OCI-M2 (cell line): ENCODE results near the gene GOLIM4.

ENCODE experiments used
- DNase-seq: peaks from one replicate; lab custom pipeline; 2025; ENCODE audit not compliant: unreplicated experiment; lab: John Stamatoyannopoulos, UW

GOLIM4 gene

GRCh38 chr3:168001244-168001643 is 94.5 kb downstream of the GOLIM4 start:
- no peak for DNase-seq

- DNase-seq = no peak
Measured at GRCh38 chr3:167998253-167998652, 97.5 kb downstream of the GOLIM4 start.

GRCh38 chr3:167996514-167996913 is 99.2 kb downstream of the GOLIM4 start:
- DNase-seq = no peak

- DNase-seq = no peak
Measured at GRCh38 chr3:167992381-167992780, 103.3 kb downstream of the GOLIM4 start.

DNA sequence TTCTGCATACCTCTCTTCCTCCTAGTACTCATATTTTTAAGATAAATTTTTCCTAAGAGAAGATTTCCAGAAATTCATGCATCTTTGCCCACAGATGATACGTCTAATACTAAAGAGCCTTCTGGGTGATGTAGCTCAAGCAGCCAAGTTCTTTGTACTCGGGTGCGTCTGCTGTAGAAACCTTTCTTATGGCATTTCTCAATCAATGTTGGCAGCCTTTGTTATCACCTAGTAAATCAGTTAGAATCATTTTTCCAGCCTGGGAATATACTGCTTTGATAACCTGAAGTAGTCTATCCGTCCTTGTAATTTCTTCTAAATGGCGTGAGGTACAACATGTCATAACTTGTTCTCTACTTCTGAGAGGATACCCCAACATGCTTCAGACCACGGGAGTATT is 104.5 kb downstream of the GOLIM4 start:
- DNase-seq = no peak

GRCh38 chr3:167989999-167990398 is 105.7 kb downstream of the GOLIM4 start:
- no peak for DNase-seq

- no peak for DNase-seq
Measured at GRCh38 chr3:167989066-167989465, 106.7 kb downstream of the GOLIM4 start.

- DNase-seq = no peak
Measured at GRCh38 chr3:167983583-167983982, 112.1 kb downstream of the GOLIM4 start.

DNA sequence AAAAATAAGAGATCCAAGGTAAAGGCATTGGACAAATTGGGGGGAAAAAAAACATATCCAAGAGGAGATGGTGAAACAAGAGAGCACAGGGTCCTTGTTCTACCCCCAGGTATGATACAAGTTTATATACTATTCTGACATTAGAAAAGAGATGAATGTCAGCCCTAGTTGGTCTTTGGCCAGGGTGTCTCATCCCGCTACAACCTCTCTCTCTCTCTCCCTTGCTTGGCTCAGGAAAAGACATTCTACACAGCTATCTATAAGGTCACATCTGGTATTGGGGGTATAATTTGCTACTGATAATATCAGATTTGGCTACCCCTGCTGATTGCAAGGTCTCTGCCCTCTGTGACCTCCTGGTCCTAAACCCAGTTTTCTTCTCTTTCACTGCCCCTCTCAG is 117.2 kb downstream of the GOLIM4 start:
- no peak for DNase-seq

DNA sequence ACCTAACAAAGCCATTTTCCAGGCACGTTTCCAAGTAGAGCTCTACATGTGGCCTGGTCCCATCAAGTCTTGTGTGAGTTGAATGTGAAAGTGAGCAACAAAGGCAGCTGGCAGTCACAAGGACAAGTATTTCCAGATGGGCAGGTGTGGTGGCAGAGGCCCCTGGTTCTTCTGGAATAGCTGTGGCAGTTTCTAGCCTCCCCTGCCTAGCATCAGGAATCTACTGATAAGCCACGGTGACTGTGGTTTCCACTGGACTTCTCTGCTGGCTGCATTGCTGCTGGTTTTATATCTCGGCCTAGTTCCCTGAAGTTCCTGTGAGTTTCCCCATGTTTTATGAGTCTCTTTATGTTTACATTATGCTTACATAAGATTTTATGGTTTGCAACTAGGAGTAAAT is 117.7 kb downstream of the GOLIM4 start:
- peak; percentile 18 for DNase-seq

DNA sequence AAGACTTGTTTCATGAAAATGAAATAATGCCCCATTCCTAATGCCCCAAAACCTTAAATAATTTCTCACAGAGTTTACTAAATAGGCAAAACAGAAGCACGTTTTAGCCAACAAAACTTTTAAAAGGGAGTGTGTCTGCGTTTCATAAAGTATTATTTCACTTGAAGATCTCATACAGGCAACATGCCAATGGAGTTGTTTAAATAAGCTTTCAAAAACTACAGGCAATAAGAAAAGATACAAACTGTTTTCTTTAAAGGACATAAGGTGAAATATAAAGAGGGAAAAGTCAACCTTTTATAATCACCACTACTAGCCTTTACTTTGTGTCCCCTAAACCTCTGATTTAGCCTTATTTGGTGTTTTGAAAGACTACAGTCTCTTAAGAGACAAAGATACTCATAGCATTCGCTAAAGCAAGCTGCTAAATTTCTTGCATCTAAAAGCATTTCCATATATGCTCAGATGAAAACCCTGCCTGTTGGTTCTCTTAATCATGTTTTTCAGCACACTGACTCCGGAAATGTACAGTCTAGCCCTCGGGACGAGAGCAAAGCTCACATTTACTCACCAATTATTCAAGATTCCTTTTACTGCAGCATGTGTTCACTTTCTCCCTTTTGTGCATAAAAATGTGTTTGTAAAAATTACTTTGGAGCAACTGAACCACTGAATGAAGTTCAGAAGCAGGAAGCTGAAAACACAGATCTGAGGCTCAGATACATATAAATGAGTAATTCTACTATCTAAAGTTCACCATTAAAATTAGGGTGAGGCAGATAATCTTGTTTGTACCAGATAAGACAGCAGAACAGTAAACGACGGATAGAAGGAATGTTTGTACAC is 119.0 kb downstream of the GOLIM4 start:
- DNase-seq = no peak

GRCh38 chr3:167973901-167974300 is 121.8 kb downstream of the GOLIM4 start:
- no peak for DNase-seq

- DNase-seq = no peak
Measured at GRCh38 chr3:167973046-167973445, 122.7 kb downstream of the GOLIM4 start.

DNA sequence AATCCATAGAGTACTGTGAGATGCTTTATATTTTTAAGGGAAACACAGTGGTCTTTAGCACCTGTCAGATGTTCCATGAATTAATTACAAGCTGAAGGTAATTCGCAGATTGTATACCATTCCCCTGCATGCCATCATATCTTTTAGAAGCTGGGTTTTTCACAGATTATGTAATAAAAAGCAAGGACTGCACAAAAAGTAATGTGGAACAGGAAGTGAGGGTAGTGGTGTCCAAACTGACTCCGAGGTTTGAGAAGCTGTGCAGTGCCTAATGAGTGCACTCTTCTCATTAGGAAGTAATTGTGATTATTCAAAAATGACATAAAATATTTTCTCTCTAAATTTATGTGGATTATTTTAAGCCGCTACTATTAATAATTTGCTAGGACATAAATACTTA is 123.2 kb downstream of the GOLIM4 start:
- no peak for DNase-seq

- DNase-seq = no peak
Measured at GRCh38 chr3:167969548-167969947, 126.2 kb downstream of the GOLIM4 start.

DNA sequence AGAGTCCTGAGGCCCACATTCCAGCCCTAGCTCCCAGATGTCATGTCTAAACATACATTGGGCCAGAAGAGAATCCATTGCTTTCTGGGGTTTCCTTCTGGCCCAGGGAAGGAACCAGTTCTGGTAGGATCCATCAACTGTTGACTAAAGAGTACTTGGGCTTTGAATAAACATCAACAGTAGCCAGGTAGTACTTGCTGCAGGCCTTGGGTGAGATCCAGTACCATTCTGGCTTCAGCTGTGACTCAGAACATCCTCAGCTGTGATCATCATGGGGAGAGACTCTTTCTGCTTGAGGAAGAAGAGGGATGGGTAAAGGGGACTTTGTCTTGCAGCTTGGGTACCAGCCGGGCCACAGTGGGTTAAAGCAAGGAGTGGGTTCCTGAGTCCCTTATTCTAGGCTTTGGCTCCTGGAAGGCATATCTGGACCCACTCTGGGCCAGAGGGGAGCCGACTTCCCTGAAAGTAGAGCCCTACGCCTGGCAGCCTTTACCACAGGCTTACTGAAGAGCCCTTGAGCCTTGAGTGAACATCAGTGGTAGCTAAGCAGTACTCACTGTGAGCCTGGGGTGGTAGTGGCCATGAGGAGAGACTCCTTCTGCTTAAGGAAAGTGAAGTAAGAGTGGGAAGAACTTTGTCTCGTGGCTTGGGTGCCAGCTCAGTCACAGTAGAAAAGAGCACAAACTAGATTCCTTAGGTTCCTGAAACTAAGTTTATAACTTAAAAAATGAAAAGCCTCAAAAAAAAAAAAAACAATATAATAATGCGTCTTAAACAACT is 128.3 kb downstream of the GOLIM4 start:
- no peak for DNase-seq
